Stimulated activated CD8-positive, alpha-beta memory T cell treated with anti-CD3 and anti-CD28 coated beads, Interleukin-4, amount 100 ng/mL, for 24 hours (primary cell): ENCODE data around the gene TTC13.

Experiments used
- DNase-seq: peaks from one replicate; pipeline ENCODE4 v3.0.0-alpha.2; 2020; ENCODE audit warnings: low read depth

The TTC13 gene

GRCh38 chr1:230868736-230869385 lies 109.8 kb downstream of the TTC13 start:
- no peak for DNase-seq

- DNase-seq, result peak; percentile 58
Measured at GRCh38 chr1:230867903-230868735, 110.5 kb downstream of the TTC13 start, which contains the start of gene C1orf198. C1orf198 (minus strand) TSS chr1:230868521; CDS start chr1:230868512, 9 bp downstream.

DNA sequence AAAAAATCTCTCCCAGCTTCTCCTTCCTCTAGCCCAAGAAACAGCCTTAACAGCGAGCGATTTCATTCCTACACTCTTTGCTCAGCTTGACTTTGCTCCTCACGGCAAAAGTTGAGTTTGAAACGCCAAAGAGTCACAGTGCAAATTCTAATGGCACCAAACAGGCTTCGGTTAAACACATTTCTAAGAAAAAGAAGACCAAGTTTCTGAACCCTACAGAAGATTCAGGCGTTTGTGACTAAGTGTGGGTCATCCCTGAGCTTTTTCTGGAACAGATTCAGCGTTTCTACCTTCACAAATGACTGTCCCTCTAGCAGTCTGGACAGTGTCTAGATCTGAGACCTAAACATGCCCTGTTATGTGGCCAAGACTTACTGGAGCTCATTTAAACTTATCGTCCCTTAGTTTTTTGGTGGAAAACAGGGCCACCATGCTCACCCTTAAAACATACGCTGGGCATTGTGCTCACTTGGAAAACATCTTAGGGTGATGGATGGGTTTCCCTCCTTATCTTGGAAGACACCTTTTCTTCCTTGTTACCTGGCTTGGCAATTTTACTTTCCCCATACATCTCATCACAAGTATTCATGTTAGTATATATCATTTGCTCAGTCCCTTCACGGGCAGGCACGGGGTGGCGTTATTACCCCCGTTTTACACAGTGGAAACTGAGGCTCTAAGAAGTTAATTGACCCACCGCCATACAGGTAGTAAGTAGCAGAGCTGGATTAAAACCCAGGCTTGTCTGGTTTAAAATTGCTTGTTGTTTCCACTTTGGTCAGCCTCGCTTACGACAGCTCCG lies 111.4 kb downstream of the TTC13 start:
- no peak for DNase-seq

- DNase-seq, result no peak
Measured at GRCh38 chr1:230866171-230867070, 112.2 kb downstream of the TTC13 start.

DNA sequence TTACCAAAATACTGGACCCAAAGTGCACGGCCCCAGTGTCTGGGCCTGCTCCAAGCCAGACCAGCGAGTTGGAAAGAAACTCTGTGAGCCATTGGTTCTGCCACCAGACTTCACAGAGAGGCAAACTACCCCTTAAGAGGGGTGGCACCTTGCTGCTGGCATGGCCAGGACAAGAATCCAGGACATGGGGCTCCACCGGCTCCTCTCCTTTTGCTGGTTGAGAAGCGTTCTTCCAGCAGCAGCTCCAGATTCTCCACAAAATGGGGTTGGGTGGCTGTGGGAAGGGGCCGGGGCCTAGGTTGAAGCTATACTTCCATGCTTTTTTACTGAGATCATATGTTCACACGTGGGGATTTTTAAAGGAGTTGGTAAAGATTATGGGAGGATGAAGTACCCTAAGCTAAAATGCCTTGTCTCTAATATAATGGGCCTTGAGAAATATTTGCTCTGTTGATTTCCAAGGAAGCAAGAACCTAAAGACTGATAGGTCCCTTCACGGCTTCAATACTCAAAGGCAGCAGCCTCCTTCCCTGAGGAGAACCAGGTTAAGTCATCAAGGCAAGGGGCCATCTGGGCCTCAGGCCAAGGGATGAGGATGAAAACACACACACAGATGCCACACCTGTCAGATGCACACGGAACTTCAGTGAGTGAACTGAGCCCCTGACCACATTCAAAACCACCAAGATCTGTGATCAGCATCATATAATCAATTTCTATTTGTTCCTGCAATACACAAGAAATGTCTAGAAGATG lies 113.4 kb downstream of the TTC13 start:
- DNase-seq, result no peak

DNA sequence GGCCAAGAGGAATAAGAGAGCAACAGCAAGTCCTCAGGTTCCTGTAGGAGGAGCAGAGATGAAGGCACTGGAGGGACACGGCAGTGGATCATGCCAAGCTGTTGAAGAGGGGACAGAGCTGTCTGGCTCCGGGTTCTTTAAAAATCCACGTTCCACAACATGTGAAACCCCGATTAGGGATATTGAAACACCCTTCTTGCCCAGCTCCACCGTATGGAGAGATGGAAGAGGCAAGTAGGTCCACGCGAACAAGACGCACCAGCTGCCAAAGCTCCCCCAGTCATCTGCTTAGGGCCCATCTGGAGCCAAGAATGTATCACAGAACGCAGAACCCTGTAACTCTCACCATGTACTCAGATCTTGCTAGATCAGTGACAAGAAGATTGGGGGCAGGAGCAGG lies 114.2 kb downstream of the TTC13 start:
- no peak for DNase-seq

DNA sequence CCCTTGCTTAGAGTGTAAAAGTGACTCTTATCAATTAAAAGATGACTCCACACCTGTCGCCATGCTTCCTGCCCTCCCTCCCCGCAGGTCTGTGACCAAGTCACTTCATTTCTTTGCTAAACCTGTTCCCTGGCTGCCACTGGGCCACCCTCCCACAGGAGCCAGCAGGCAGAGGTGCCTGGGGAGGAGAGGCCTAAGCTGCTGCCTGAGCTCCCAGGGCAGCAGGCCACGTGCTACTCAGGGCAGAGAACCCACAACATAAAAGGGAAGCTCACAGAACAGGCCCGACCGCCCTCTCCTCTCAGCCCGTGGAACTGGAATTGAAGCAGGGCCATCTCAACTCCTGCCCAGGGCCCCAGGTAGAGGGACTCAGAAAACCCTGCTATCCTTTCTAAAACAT lies 115.2 kb downstream of the TTC13 start:
- no peak for DNase-seq

DNA sequence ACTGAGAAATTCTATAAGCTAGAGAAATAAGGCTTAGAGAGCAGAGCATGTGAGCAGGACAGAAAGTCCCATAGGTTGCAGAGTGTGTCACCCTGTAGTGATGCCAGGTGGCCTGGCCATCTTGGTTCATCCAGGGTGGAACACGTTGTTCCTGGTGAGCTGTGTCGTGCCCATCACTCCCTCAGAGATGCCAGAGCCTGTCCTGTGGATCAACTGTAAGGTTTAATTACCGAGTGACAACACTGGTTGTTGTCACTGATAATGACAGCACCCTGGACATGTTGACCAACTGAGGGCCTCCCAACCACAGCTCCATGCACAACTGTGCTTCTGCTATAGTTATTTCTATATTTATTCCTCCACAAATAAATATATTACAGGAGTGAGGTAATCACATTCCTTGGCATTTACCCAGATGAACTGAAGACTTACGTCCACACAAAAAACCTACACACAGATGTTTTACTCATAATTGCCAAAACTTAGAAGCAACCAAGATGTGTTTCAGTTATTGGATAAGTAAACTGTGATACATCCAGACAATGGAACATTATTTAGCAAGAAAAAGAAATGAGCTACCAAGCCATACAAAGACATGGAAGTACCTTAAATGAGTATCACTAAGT lies 116.6 kb downstream of the TTC13 start:
- DNase-seq, result no peak

- DNase-seq, result no peak
Measured at GRCh38 chr1:230861489-230861888, 117.2 kb downstream of the TTC13 start.

- no peak for DNase-seq
Measured at GRCh38 chr1:230860617-230861384, 117.9 kb downstream of the TTC13 start.

DNA sequence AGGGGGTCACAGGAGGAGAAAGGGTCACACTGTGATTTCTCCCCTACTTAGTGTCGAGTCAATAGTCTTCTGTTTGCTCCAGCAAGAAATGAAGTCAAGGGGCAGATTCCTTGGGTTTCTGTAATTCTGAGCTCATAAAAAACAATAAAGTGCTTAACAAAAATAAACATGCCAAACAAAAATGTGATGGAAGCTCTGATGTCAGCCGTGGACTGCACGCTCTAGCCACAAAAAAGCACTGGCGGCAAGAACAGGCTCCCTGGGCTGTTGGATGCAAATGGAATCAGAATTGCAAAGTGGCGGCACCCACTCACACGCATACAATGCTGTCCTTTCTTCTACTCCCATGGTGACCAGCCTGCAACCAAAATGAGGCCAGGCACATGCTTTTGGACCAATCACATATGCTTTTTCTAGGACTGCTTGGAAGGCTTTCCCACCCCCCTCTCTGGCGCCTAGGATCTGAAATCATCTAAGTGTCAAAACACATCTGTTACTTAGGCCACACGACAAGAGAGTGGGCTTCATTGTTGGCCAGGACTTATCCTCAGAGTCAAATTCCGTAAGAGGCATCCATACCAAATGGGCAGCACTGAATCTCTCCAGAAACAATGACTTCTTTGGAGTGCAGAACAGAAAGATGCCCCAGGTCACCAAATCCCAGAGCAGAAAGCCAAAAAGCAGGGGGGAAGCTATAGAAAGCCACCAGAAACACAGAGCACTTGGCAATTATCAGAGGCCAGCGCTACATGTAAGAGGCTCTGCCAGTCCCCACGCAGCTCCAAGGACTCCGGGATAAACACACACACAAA lies 119.5 kb downstream of the TTC13 start:
- DNase-seq, result no peak

GRCh38 chr1:230858236-230858820 lies 120.3 kb downstream of the TTC13 start:
- DNase-seq, result no peak

DNA sequence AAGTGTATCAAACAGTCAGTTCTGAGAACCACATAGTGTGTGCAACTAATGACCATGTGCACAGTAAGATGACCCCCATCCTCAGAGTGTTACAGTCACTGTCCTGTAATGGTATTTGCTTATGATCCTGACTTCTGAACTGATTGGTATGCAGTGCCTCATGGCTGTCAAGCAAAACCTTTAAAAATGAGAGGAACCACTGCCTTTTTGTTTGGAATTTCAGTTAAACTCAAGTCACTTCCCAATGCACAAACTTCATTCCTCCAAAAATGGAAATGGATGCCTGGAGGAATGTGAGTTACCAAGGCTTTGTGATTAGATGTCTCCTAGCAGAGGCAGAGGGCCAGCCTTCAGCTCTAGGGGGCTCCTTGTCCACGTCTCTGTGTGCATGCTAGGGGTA lies 120.8 kb downstream of the TTC13 start:
- DNase-seq, result no peak

DNA sequence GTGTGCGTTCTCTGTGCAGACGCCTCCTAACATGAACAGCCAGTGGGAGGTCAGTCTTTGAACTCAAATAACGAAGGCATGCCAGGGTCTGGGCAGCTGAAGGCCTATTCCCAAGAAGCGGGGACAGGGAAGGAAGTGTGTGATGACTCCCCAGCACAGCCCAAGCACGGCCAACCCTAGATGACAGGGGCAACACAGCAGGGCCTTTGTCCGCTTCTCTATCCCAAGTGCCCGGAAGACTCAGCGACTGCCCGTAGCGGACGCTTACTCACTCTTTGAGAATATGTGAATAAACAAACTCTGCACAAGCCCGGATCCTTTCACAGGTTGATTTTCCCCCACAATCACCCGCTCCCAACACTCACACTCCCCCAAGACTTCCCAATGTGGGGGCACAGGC lies 121.6 kb downstream of the TTC13 start:
- DNase-seq, result no peak
